ENCODE results near the gene PSMG4. TPM values are rescaled to one million over a fixed set of nuclear protein-coding genes. Genes with fewer than 3 reads are reported as not detected.

Gene PSMG4
- total RNA-seq, 1 experiment from 2014 or later, result 29.3 TPM

- Histone ChIP-seq H3K27me3 (ENCODE audit: insufficient read depth, low read length) (no peaks in the 10 kb centered on the region), H3K4me1 (ENCODE audit: insufficient read depth, low read length) (no peaks in the 10 kb centered on the region), H3K9me3 (ENCODE audit: control insufficient read depth, low read depth, low read length) (no peaks in the 10 kb centered on the region), H4K20me1 (ENCODE audit: control insufficient read depth, insufficient read depth, insufficient read length) (no peaks in the 10 kb centered on the region), H3K56ac (ENCODE audit: insufficient read length, low read depth, low read length) (no peak overlapping the region), H3K23ac (ENCODE audit: insufficient read length, low read depth, low read length) (no peak overlapping the region), H4K5ac (ENCODE audit: insufficient read length, low read depth, low read length) (no peak overlapping the region), H2BK5ac (ENCODE audit: insufficient read length, low read length) (no peak overlapping the region), H3K23me2 (ENCODE audit: insufficient read length, low read depth, low read length, poor library complexity, severe bottlenecking) (no peaks in the 10 kb centered on the region), H2BK12ac (ENCODE audit: insufficient read length, low read depth, low read length) (no peak overlapping the region), H3K9ac (ENCODE audit: extremely low read depth, insufficient read length, low read length) (no peak overlapping the region), H4K8ac (replicated peaks; ENCODE audit: insufficient read length, low read depth, low read length) (no peak overlapping the region), H3K79me1 (ENCODE audit: insufficient read depth, low read depth, low read length, poor library complexity, severe bottlenecking) (no peaks in the 10 kb centered on the region), H2BK15ac (ENCODE audit: low read depth, low read length) (no peak overlapping the region), H3T11ph (ENCODE audit: low read length) (no peak overlapping the region), H2BK20ac (ENCODE audit: low read depth, low read length, poor library complexity, severe bottlenecking) (no peak overlapping the region), H3K14ac (ENCODE audit: insufficient read depth, low read length) (no peak overlapping the region), H2AK5ac (ENCODE audit: insufficient read length, low read length) (no peak overlapping the region), H3K79me2 (ENCODE audit: insufficient read depth, low read length) (no peaks in the 10 kb centered on the region), H3K27ac (ENCODE audit: insufficient read length, low read depth, low read length) (no peak overlapping the region), H2BK120ac (ENCODE audit: low read depth, low read length, poor library complexity, severe bottlenecking) (no peak overlapping the region), H2AFZ (ENCODE audit: low read length) (no peak overlapping the region), H4K91ac (ENCODE audit: insufficient read length, low read depth, low read length) (no peak overlapping the region), H3K4ac (ENCODE audit: low read depth, low read length) (no peak overlapping the region), H3K4me2 (ENCODE audit: insufficient read depth, insufficient read length, low read length) (no peak overlapping the region), H3K18ac (ENCODE audit: insufficient read length, low read depth, low read length) (no peak overlapping the region)
- Mint-ChIP-seq H3K27ac (no peak overlapping the region), H3K27me3 (ENCODE audit: low read depth) (no peaks in the 10 kb centered on the region; the same call in 1 of the 2 replicates), H3K4me3 (no peak overlapping the region), H3K4me1 (peaks cover 15 to 16% of the 10 kb centered on the region in 2 experiments; a peak in 3 of 4 replicates), H3K9me3 (no peaks in the 10 kb centered on the region), H3K36me3 (ENCODE audit: insufficient read depth in 1 of 3, low read depth in 3 of 3) (peaks cover 0 to 27% (median 0%) of the 10 kb centered on the region in 3 experiments; a peak in 3 of 7 replicates)
- no peak for TF ChIP-seq CTCF (conservative IDR thresholded peaks at IDR 0.05)
- WGBS (ENCODE audit: extremely low coverage, insufficient read length, low lambda C conversion rate), result no CpG with 5 or more reads among the region's 8 CpGs
- DNase-seq, result no peak
Measured at GRCh38 chr6:3294396-3294795, 35.6 kb downstream of the PSMG4 start.
